C4-2B (cell line): ENCODE data around the gene PNLDC1.

Experiments
- CTCF ChIP-seq: fragments of 450-650 bp; conservative IDR thresholded peaks from 2 replicates; pipeline ENCODE4 v1.5.1; 2017; ENCODE audit warnings: mild to moderate bottlenecking
- ZFX ChIP-seq: fragments of 450-650 bp; IDR thresholded peaks from 2 replicates; pipeline ENCODE4 v1.6.1; 2017

GRCh38 chr6:159844737-159845645, 44.9 kb downstream of the PNLDC1 start:
- TF ChIP-seq CTCF (no peak), ZFX (no peak)
